GM23338 (cell line): ENCODE measurements around the gene THSD7A. TPM values are rescaled to one million over a fixed set of nuclear protein-coding genes. Genes with fewer than 3 reads are reported as not detected.

Experiments
- ATAC-seq: fragments of 200-7000 bp; cut with Tn5 transposase; 3 replicates; pipeline ENCODE4 v1.9.1; 2020
- DNase-seq: peaks from one replicate; pipeline ENCODE4 v3.0.0-alpha.2; 2015; ENCODE audit warnings: low spot score
- H2AFZ ChIP-seq: fragments of 200-600 bp; sonication (generic); 2 replicates; pipeline ENCODE4 v1.8.0; 2016; ENCODE audit warnings: antibody characterized with exemption, mild to moderate bottlenecking, moderate library complexity
- H3F3A ChIP-seq: fragments of 200-600 bp; sonication (generic); replicated peaks from 2 replicates; pipeline ENCODE4 v1.8.0; 2017; ENCODE audit warnings: antibody characterized with exemption, mixed run types, low read depth
- H3K27ac ChIP-seq: fragments of 200-600 bp; sonication (generic); 2 replicates; pipeline ENCODE4 v1.6.1; 2016; ENCODE audit warnings: low read depth
- H3K27me3 ChIP-seq: fragments of 200-600 bp; sonication (generic); 2 replicates; pipeline ENCODE4 v1.8.0; 2016; ENCODE audit warnings: mild to moderate bottlenecking, mixed run types, moderate library complexity; ENCODE audit not compliant: insufficient read depth
- H3K36me3 ChIP-seq: fragments of 200-600 bp; sonication (generic); 2 replicates; pipeline ENCODE4 v1.8.0; 2016; ENCODE audit warnings: mild to moderate bottlenecking; ENCODE audit not compliant: insufficient read depth
- H3K4me1 ChIP-seq: fragments of 200-600 bp; sonication (generic); 2 replicates; pipeline ENCODE4 v1.8.0; 2016; ENCODE audit warnings: mild to moderate bottlenecking, moderate library complexity; ENCODE audit not compliant: insufficient read depth
- H3K4me2 ChIP-seq: fragments of 200-600 bp; sonication (generic); 2 replicates; pipeline ENCODE4 v1.7.1; 2017; ENCODE audit warnings: mixed run types
- H3K4me3 ChIP-seq: fragments of 200-600 bp; sonication (generic); 2 replicates; pipeline ENCODE4 v1.6.1; 2016; ENCODE audit warnings: mixed run types
- H3K79me2 ChIP-seq: fragments of 200-600 bp; sonication (generic); replicated peaks from 2 replicates; pipeline ENCODE4 v1.8.0; 2017; ENCODE audit warnings: mild to moderate bottlenecking; ENCODE audit not compliant: insufficient read depth
- H3K9me2 ChIP-seq: fragments of 200-600 bp; sonication (generic); 2 replicates; pipeline ENCODE4 v1.8.0; 2017; ENCODE audit not compliant: insufficient read depth
- H4K20me1 ChIP-seq: fragments of 200-600 bp; sonication (generic); replicated peaks from 2 replicates; pipeline ENCODE4 v1.8.0; 2017; ENCODE audit warnings: mild to moderate bottlenecking; ENCODE audit not compliant: insufficient read depth
- H3K27ac Mint-ChIP-seq: 2 replicates; pipeline ENCODE4 v1.8.0; 2020; ENCODE audit warnings: inconsistent platforms, mild to moderate bottlenecking, moderate library complexity, mixed read lengths
- H3K27me3 Mint-ChIP-seq: 3 replicates; pipeline ENCODE4 v1.8.0; 2022; ENCODE audit warnings: low read depth, mild to moderate bottlenecking, moderate library complexity, mixed read lengths, inconsistent platforms; ENCODE audit not compliant: insufficient read depth, poor library complexity
- H3K36me3 Mint-ChIP-seq: 3 replicates; pipeline ENCODE4 v1.8.0; 2021; ENCODE audit warnings: low read depth, mild to moderate bottlenecking, inconsistent platforms, moderate library complexity, mixed read lengths
- H3K4me1 Mint-ChIP-seq: 3 replicates; pipeline ENCODE4 v1.8.0; 2020; ENCODE audit warnings: mild to moderate bottlenecking, inconsistent platforms, mixed read lengths
- H3K4me3 Mint-ChIP-seq: 3 replicates; pipeline ENCODE4 v1.8.0; 2021; ENCODE audit warnings: moderate library complexity, mild to moderate bottlenecking, inconsistent platforms, mixed read lengths
- H3K9me3 Mint-ChIP-seq: 3 replicates; pipeline ENCODE4 v1.8.0; 2020; ENCODE audit warnings: moderate library complexity, mild to moderate bottlenecking, inconsistent platforms, mixed read lengths
- CREB1 ChIP-seq: fragments of 250-450 bp; sonication (Bioruptor Pico); IDR thresholded peaks from 2 replicates; pipeline ENCODE4 v1.5.0; 2020; ENCODE audit warnings: low read depth, mild to moderate bottlenecking, moderate library complexity
- EZH2 ChIP-seq: fragments of 200-600 bp; sonication (generic); IDR thresholded peaks from one replicate; pipeline ENCODE4 v1.8.0; 2017; ENCODE audit warnings: antibody characterized with exemption, mild to moderate bottlenecking, low read depth; ENCODE audit not compliant: unreplicated experiment
- EZH2phosphoT487 ChIP-seq: fragments of 200-600 bp; sonication (generic); IDR thresholded peaks from one replicate; pipeline ENCODE4 v1.8.1; 2018; ENCODE audit warnings: antibody characterized with exemption; ENCODE audit not compliant: unreplicated experiment
- JUNB ChIP-seq: IDR thresholded peaks from one replicate; pipeline ENCODE4 v1.6.1; 2016; ENCODE audit warnings: antibody characterized with exemption; ENCODE audit not compliant: unreplicated experiment
- NANOG ChIP-seq: IDR thresholded peaks from 2 replicates; pipeline ENCODE4 v1.6.1; 2016; ENCODE audit warnings: antibody characterized with exemption, borderline replicate concordance
- POLR2AphosphoS5 ChIP-seq: IDR thresholded peaks from 2 replicates; pipeline ENCODE4 v1.6.1; 2016; ENCODE audit warnings: antibody characterized with exemption, low read depth
- REST ChIP-seq: IDR thresholded peaks from one replicate; pipeline ENCODE4 v1.6.1; 2018; ENCODE audit warnings: antibody characterized with exemption; ENCODE audit not compliant: unreplicated experiment
- STAT1 ChIP-seq: IDR thresholded peaks from one replicate; pipeline ENCODE4 v1.6.1; 2016; ENCODE audit warnings: antibody characterized with exemption; ENCODE audit not compliant: unreplicated experiment
- ZNF114 ChIP-seq: fragments of 250-450 bp; sonication (Bioruptor Pico); IDR thresholded peaks from 2 replicates; pipeline ENCODE4 v1.5.0; 2020; ENCODE audit warnings: mild to moderate bottlenecking, moderate library complexity
- ZNF331 ChIP-seq: fragments of 250-450 bp; sonication (Bioruptor Pico); IDR thresholded peaks from 2 replicates; pipeline ENCODE4 v1.5.0; 2020; ENCODE audit warnings: low read depth, mild to moderate bottlenecking, moderate library complexity
- polyA plus RNA-seq: library from polyadenylated mRNA; unstranded; fragments of >200 nt; fragmentation: Nextera tagmentation; extraction: Ambion mirVana; gene quantifications from 2 replicates; pipeline ENCODE4 v1.2.1, GENCODE V29; 2016
- total RNA-seq: library from RNA; depleted of rRNA; stranded (reverse); fragments of >200 nt; shearing (Covaris generic); gene quantifications from 2 replicates; pipeline ENCODE4 v1.2.3, GENCODE V29; 2014
- TF ChIP-seq, protein P1 (sequence below): IDR thresholded peaks from 2 replicates; pipeline ENCODE4 v1.6.1; 2016; ENCODE audit warnings: antibody characterized with exemption
- TF ChIP-seq, protein P2 (sequence below): fragments of 250-450 bp; sonication (Bioruptor Pico); IDR thresholded peaks from 2 replicates; pipeline ENCODE4 v1.5.0; 2020; ENCODE audit warnings: mild to moderate bottlenecking, moderate library complexity
- TF ChIP-seq, protein P3 (sequence below), 2 experiments: fragments of 200-600 bp in 1 of 2; sonication (generic) in 1 of 2; conservative IDR thresholded peaks; 2 replicates each; pipeline versions ENCODE4 v1.5.1 to v1.6.1; 2016 to 2017; ENCODE audit warnings: antibody characterized with exemption in 2 of 2, low read depth in 2 of 2, mild to moderate bottlenecking in 2 of 2, moderate library complexity in 1 of 2

Gene THSD7A
- total and polyA plus RNA-seq, 2 experiments from 2014 or later: 1.3 to 2.1 TPM

DNA sequence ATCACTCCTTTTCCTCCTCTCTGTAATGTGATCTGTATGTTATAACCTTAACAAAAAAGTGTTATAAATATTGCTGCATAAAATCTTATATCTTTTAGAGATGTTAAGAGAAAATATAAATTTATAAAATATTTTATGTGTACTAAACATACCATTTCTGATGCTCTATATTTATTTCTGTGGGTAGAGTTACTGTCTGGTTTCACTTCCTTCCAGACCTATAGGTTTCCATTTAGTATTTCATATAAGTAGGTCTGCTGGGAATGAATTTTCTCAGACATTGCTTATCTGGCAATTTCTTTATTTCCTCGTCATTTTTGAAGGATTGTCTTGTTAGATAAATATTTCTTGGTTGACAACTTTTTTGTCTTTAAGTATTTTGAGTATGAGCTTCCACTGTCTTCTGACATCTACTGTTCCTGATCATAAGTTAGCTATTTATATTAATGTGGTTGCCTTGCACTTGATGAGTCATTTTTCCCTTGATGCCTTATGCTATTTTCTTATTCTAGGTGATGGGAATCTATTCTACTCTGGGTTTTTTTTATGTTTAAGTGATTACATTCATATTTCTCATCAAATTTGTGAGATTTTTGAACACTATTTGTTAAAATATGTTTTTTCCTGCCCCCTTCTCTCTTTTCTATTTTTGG lies 11.2 kb upstream of the THSD7A start:
- H4K20me1 ChIP-seq: no peaks in the 10 kb centered on the region
- no peak overlapping the region for H3K27ac ChIP-seq
- TF ChIP-seq, protein P1, sequence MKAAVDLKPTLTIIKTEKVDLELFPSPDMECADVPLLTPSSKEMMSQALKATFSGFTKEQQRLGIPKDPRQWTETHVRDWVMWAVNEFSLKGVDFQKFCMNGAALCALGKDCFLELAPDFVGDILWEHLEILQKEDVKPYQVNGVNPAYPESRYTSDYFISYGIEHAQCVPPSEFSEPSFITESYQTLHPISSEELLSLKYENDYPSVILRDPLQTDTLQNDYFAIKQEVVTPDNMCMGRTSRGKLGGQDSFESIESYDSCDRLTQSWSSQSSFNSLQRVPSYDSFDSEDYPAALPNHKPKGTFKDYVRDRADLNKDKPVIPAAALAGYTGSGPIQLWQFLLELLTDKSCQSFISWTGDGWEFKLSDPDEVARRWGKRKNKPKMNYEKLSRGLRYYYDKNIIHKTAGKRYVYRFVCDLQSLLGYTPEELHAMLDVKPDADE: no peak
- TF ChIP-seq EZH2phosphoT487 (no peak), NANOG (no peak), CREB1 (no peak), ZNF114 (no peak), POLR2AphosphoS5 (no peak), ZNF331 (CRISPR knock-in tag) (no peak), JUNB (no peak), EZH2 (no peak), REST (no peak), STAT1 (no peak)
- TF ChIP-seq, protein P2, sequence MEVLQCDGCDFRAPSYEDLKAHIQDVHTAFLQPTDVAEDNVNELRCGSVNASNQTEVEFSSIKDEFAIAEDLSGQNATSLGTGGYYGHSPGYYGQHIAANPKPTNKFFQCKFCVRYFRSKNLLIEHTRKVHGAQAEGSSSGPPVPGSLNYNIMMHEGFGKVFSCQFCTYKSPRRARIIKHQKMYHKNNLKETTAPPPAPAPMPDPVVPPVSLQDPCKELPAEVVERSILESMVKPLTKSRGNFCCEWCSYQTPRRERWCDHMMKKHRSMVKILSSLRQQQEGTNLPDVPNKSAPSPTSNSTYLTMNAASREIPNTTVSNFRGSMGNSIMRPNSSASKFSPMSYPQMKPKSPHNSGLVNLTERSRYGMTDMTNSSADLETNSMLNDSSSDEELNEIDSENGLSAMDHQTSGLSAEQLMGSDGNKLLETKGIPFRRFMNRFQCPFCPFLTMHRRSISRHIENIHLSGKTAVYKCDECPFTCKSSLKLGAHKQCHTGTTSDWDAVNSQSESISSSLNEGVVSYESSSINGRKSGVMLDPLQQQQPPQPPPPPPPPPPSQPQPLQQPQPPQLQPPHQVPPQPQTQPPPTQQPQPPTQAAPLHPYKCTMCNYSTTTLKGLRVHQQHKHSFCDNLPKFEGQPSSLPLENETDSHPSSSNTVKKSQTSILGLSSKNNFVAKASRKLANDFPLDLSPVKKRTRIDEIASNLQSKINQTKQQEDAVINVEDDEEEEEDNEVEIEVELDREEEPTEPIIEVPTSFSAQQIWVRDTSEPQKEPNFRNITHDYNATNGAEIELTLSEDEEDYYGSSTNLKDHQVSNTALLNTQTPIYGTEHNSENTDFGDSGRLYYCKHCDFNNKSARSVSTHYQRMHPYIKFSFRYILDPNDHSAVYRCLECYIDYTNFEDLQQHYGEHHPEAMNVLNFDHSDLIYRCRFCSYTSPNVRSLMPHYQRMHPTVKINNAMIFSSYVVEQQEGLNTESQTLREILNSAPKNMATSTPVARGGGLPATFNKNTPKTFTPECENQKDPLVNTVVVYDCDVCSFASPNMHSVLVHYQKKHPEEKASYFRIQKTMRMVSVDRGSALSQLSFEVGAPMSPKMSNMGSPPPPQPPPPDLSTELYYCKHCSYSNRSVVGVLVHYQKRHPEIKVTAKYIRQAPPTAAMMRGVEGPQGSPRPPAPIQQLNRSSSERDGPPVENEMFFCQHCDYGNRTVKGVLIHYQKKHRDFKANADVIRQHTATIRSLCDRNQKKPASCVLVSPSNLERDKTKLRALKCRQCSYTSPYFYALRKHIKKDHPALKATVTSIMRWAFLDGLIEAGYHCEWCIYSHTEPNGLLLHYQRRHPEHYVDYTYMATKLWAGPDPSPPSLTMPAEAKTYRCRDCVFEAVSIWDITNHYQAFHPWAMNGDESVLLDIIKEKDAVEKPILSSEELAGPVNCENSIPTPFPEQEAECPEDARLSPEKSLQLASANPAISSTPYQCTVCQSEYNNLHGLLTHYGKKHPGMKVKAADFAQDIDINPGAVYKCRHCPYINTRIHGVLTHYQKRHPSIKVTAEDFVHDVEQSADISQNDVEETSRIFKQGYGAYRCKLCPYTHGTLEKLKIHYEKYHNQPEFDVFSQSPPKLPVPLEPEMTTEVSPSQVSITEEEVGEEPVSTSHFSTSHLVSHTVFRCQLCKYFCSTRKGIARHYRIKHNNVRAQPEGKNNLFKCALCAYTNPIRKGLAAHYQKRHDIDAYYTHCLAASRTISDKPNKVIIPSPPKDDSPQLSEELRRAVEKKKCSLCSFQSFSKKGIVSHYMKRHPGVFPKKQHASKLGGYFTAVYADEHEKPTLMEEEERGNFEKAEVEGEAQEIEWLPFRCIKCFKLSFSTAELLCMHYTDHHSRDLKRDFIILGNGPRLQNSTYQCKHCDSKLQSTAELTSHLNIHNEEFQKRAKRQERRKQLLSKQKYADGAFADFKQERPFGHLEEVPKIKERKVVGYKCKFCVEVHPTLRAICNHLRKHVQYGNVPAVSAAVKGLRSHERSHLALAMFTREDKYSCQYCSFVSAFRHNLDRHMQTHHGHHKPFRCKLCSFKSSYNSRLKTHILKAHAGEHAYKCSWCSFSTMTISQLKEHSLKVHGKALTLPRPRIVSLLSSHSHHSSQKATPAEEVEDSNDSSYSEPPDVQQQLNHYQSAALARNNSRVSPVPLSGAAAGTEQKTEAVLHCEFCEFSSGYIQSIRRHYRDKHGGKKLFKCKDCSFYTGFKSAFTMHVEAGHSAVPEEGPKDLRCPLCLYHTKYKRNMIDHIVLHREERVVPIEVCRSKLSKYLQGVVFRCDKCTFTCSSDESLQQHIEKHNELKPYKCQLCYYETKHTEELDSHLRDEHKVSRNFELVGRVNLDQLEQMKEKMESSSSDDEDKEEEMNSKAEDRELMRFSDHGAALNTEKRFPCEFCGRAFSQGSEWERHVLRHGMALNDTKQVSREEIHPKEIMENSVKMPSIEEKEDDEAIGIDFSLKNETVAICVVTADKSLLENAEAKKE (CRISPR knock-in tag): no peak
- TF ChIP-seq, protein P3, sequence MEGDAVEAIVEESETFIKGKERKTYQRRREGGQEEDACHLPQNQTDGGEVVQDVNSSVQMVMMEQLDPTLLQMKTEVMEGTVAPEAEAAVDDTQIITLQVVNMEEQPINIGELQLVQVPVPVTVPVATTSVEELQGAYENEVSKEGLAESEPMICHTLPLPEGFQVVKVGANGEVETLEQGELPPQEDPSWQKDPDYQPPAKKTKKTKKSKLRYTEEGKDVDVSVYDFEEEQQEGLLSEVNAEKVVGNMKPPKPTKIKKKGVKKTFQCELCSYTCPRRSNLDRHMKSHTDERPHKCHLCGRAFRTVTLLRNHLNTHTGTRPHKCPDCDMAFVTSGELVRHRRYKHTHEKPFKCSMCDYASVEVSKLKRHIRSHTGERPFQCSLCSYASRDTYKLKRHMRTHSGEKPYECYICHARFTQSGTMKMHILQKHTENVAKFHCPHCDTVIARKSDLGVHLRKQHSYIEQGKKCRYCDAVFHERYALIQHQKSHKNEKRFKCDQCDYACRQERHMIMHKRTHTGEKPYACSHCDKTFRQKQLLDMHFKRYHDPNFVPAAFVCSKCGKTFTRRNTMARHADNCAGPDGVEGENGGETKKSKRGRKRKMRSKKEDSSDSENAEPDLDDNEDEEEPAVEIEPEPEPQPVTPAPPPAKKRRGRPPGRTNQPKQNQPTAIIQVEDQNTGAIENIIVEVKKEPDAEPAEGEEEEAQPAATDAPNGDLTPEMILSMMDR (conservative IDR thresholded peaks at IDR 0.05; ENCODE audit: low read depth in 2 of 2): no peak
- no peaks in the 10 kb centered on the region for H3K27me3 ChIP-seq
- no peaks in the 10 kb centered on the region for H3K9me3 Mint-ChIP-seq
- peaks cover 22% of the 10 kb centered on the region for H3K4me1 Mint-ChIP-seq
- no peaks in the 10 kb centered on the region for H3K9me2 ChIP-seq
- no peak overlapping the region for H3K4me3 Mint-ChIP-seq
- H3K4me2 ChIP-seq: no peak overlapping the region
- H2AFZ ChIP-seq: no peak overlapping the region
- peaks cover 33% of the 10 kb centered on the region for H3K4me1 ChIP-seq
- no peak overlapping the region for H3K27ac Mint-ChIP-seq
- no peaks in the 10 kb centered on the region for H3K36me3 Mint-ChIP-seq
- no peaks in the 10 kb centered on the region for H3K79me2 ChIP-seq
- H3K36me3 ChIP-seq: no peaks in the 10 kb centered on the region
- H3K27me3 Mint-ChIP-seq: no peaks in the 10 kb centered on the region
- H3K4me3 ChIP-seq: no peak overlapping the region
- ATAC-seq (no peak), DNase-seq (no peak)
- no peaks in the 10 kb centered on the region for H3F3A ChIP-seq
